Aorta (tissue), 5 donors: Measurements from ENCODE around the gene FBRSL1. TPM values are rescaled to one million over a fixed set of nuclear protein-coding genes. Genes with fewer than 3 reads are reported as not detected.
A peak's percentile ranks its signal among the peaks of the same experiment; 100 is the strongest.

Source experiments
- ATAC-seq: fragments of 200-7000 bp; cut with Tn5 transposase; one replicate; pipeline ENCODE4 v1.9.1; 2022; ENCODE audit warnings: moderate library complexity; ENCODE audit not compliant: low FRiP score
- DNase-seq, 2 donors: peaks; one replicate each; pipeline ENCODE4 v3.0.0-alpha.2; 2020
- H3K27ac ChIP-seq, 2 donors: one replicate each; pipeline ENCODE4 v1.5.1; 2013; ENCODE audit warnings: low read length in 2 of 2, mild to moderate bottlenecking in 2 of 2, moderate library complexity in 2 of 2, control low read depth in 1 of 2, inconsistent platforms in 1 of 2, low read depth in 1 of 2
- H3K27me3 ChIP-seq, 2 donors: one replicate each; pipeline ENCODE4 v1.6.1; 2013; ENCODE audit warnings: control low read depth in 1 of 2, low read length in 1 of 2, mild to moderate bottlenecking in 1 of 2, moderate library complexity in 1 of 2; ENCODE audit not compliant: insufficient read depth in 2 of 2, control insufficient read depth in 1 of 2
- H3K36me3 ChIP-seq, 2 donors: one replicate each; pipeline ENCODE4 v1.6.1; 2013; ENCODE audit warnings: control low read depth in 1 of 2, low read length in 1 of 2, mild to moderate bottlenecking in 1 of 2; ENCODE audit not compliant: insufficient read depth in 2 of 2, control insufficient read depth in 1 of 2
- H3K4me1 ChIP-seq, 2 donors: one replicate each; pipeline ENCODE4 v1.6.1; 2013; ENCODE audit warnings: low read length in 2 of 2, control low read depth in 1 of 2, mild to moderate bottlenecking in 1 of 2, moderate library complexity in 1 of 2; ENCODE audit not compliant: insufficient read depth in 2 of 2, control insufficient read depth in 1 of 2
- H3K4me3 ChIP-seq, 2 donors: one replicate each; pipeline ENCODE4 v1.5.1; 2013; ENCODE audit warnings: low read length in 2 of 2, control low read depth in 1 of 2, mild to moderate bottlenecking in 1 of 2
- H3K9me3 ChIP-seq: one replicate; pipeline ENCODE4 v1.6.1; 2013; ENCODE audit warnings: mild to moderate bottlenecking, low read length; ENCODE audit not compliant: control insufficient read depth
- WGBS, 2 donors: extraction: QIAGEN DNeasy Blood & Tissue Kit; methylation state at CpG; one replicate each; pipeline ENCODE4 v1.1.7; 2013; 5-methylcytosine and 5-hydroxymethylcytosine counted together
- intact Hi-C, 2 donors: fragments of 100-400 bp; cut with DNase I; formaldehyde crosslinking; loops; one replicate each; pipeline versions ENCODE4 v1.14.2 to v1.15.0; 2022
- polyA plus RNA-seq, 2 donors: library from polyadenylated mRNA; stranded (reverse); fragments of 200-250 nt; gene quantifications; one replicate each; pipeline ENCODE4 v1.2.3, GENCODE V29; 2013
- total RNA-seq, 2 donors: library from RNA; stranded (reverse); fragmentation: NEBNext Ultra II Directional; extraction: Animal tissue kit (Norgen Biotek cat#: 25700); gene quantifications; one replicate each; pipeline ENCODE4 v1.2.1, GENCODE V29; 2021
- donor health status: healthy with polysubstance abuse.
- donor health status: Bipolar disorder and iron deficiency.
- donor health status: DM: no; HTN: no; CAD: no.
- donor health status: DM: no; HTN: no; CAD: no.
- donor health status: DM: yes; HTN: yes; CAD: no.

Gene FBRSL1
- total and polyA plus RNA-seq, 4 donors: 6.4 to 51.0 (median 37.0) TPM

- no peaks in the 10 kb centered on the region for H3K27me3 ChIP-seq
- DNase-seq: no peak
- no peak overlapping the region for H3K4me3 ChIP-seq
- 86 to 87% methylated on average over 27 of the region's 27 CpGs for WGBS, 2 donors
- no peaks in the 10 kb centered on the region for H3K9me3 ChIP-seq
- H3K4me1 ChIP-seq: no peaks in the 10 kb centered on the region
- ATAC-seq: no peak
- no peaks in the 10 kb centered on the region for H3K36me3 ChIP-seq
- H3K27ac ChIP-seq: no peak overlapping the region
- intact Hi-C loops: no loop called here
These were observed 11.4 kb downstream of the FBRSL1 start for GRCh38 chr12:132501204-132501940.

- ATAC-seq (no peak), DNase-seq (no peak)
- intact Hi-C loops: no loop called here
- WGBS, 2 donors: 80% methylated on average over 21 to 24 of the region's 24 CpGs
- no peaks in the 10 kb centered on the region for H3K36me3 ChIP-seq
- no peak overlapping the region for H3K4me3 ChIP-seq
- no peaks in the 10 kb centered on the region for H3K9me3 ChIP-seq
- H3K27me3 ChIP-seq: no peaks in the 10 kb centered on the region
- H3K4me1 ChIP-seq: no peaks in the 10 kb centered on the region
- H3K27ac ChIP-seq: no peak overlapping the region
These were observed 12.4 kb downstream of the FBRSL1 start for GRCh38 chr12:132502149-132502881.

GRCh38 chr12:132502882-132503193 lies 12.9 kb downstream of the FBRSL1 start:
- no peaks in the 10 kb centered on the region for H3K9me3 ChIP-seq
- no peak for DNase-seq
- intact Hi-C loops: no loop called here
- H3K4me1 ChIP-seq: no peaks in the 10 kb centered on the region
- H3K4me3 ChIP-seq: no peak overlapping the region
- WGBS, 2 donors: 78 to 81% methylated on average over 8 of the region's 8 CpGs
- no peak overlapping the region for H3K27ac ChIP-seq
- ATAC-seq: no peak
- H3K36me3 ChIP-seq: no peaks in the 10 kb centered on the region
- H3K27me3 ChIP-seq: no peaks in the 10 kb centered on the region

- no peak overlapping the region for H3K27ac ChIP-seq
- no peak for DNase-seq
- no peak overlapping the region for H3K4me3 ChIP-seq
- no peaks in the 10 kb centered on the region for H3K27me3 ChIP-seq
- H3K9me3 ChIP-seq: no peaks in the 10 kb centered on the region
- no peak for ATAC-seq
- no peaks in the 10 kb centered on the region for H3K36me3 ChIP-seq
- WGBS, 2 donors: 67 to 75% methylated on average over 5 of the region's 5 CpGs
- no peaks in the 10 kb centered on the region for H3K4me1 ChIP-seq
- intact Hi-C loops: no loop called here
These were observed 13.8 kb downstream of the FBRSL1 start for GRCh38 chr12:132503618-132504204.

- DNase-seq: no peak
- H3K27me3 ChIP-seq: no peaks in the 10 kb centered on the region
- no peaks in the 10 kb centered on the region for H3K36me3 ChIP-seq
- no peaks in the 10 kb centered on the region for H3K4me1 ChIP-seq
- WGBS, 2 donors: 81% methylated on average over 27 of the region's 27 CpGs
- H3K9me3 ChIP-seq: no peaks in the 10 kb centered on the region
- no peak for ATAC-seq
- intact Hi-C loops: no loop called here
- no peak overlapping the region for H3K27ac ChIP-seq
- H3K4me3 ChIP-seq: no peak overlapping the region
These were observed 15.3 kb downstream of the FBRSL1 start for GRCh38 chr12:132505105-132505851.

- H3K9me3 ChIP-seq: no peaks in the 10 kb centered on the region
- no peak for DNase-seq
- WGBS, 2 donors: 67 to 70% methylated on average over 10 of the region's 10 CpGs
- no peaks in the 10 kb centered on the region for H3K27me3 ChIP-seq
- no peaks in the 10 kb centered on the region for H3K4me1 ChIP-seq
- no peak for ATAC-seq
- H3K27ac ChIP-seq: no peak overlapping the region
- no peaks in the 10 kb centered on the region for H3K36me3 ChIP-seq
- intact Hi-C loops: no loop called here
- H3K4me3 ChIP-seq: no peak overlapping the region
These were observed 15.9 kb downstream of the FBRSL1 start for GRCh38 chr12:132505852-132506219.

- WGBS, 2 donors: 22 to 27% methylated on average over 32 of the region's 32 CpGs
These were observed 16.6 kb downstream of the FBRSL1 start for GRCh38 chr12:132506328-132507160.

GRCh38 chr12:132507161-132507538 lies 17.2 kb downstream of the FBRSL1 start:
- no peaks in the 10 kb centered on the region for H3K9me3 ChIP-seq
- no peaks in the 10 kb centered on the region for H3K4me1 ChIP-seq
- WGBS, 2 donors: 58 to 61% methylated on average over 14 to 15 of the region's 15 CpGs
- ATAC-seq (no peak), DNase-seq (no peak)
- H3K27me3 ChIP-seq: no peaks in the 10 kb centered on the region
- H3K4me3 ChIP-seq: no peak overlapping the region
- intact Hi-C loops: no loop called here
- H3K27ac ChIP-seq: no peak overlapping the region
- no peaks in the 10 kb centered on the region for H3K36me3 ChIP-seq

More at GRCh38 chr12:132506328-132507160, 16.6 kb downstream of the FBRSL1 start:
- DNase-seq: peak; percentile 85 to 91
- peak; percentile 79 for ATAC-seq
- Histone ChIP-seq H3K36me3 (no peaks in the 10 kb centered on the region), H3K27ac (no peak overlapping the region), H3K4me3 (no peak overlapping the region), H3K27me3 (no peaks in the 10 kb centered on the region), H3K4me1 (no peaks in the 10 kb centered on the region), H3K9me3 (no peaks in the 10 kb centered on the region)
- intact Hi-C loops: no loop called here
